HepG2 (cell line): ENCODE results near the gene RTF1. TPM values are rescaled to one million over a fixed set of nuclear protein-coding genes. Genes with fewer than 3 reads are reported as not detected.

Source experiments
- ARID2 ChIP-seq: sonication (generic); formaldehyde crosslinking; IDR thresholded peaks from 2 replicates; pipeline ENCODE4 v1.8.1; 2022; ENCODE audit warnings: mild to moderate bottlenecking, missing genetic modification reagents, borderline replicate concordance
- ATF4 ChIP-seq, 2 experiments: fragments of 450-650 bp in 1 of 2; sonication (generic) in 1 of 2; formaldehyde crosslinking; IDR thresholded peaks; 2 replicates each; pipeline versions ENCODE4 v1.5.0 to v1.8.0; 2020 to 2022; ENCODE audit warnings: mild to moderate bottlenecking in 1 of 2, missing genetic modification reagents in 1 of 2
- HDAC2 ChIP-seq: sonication (generic); formaldehyde crosslinking; IDR thresholded peaks from 2 replicates; pipeline ENCODE4 v1.4.0; 2020; ENCODE audit warnings: missing genetic modification reagents
- HOXA9 ChIP-seq: sonication (generic); formaldehyde crosslinking; IDR thresholded peaks from 2 replicates; pipeline ENCODE4 v1.8.1; 2022; ENCODE audit warnings: missing genetic modification reagents, mild to moderate bottlenecking, moderate library complexity, borderline replicate concordance
- LCORL ChIP-seq, 2 experiments: fragments of 450-650 bp in 1 of 2; sonication (generic) in 1 of 2; formaldehyde crosslinking in 1 of 2; IDR thresholded peaks; 2 replicates each; pipeline versions ENCODE4 v1.5.0 to v1.6.1; 2017 to 2020; ENCODE audit warnings: antibody characterized with exemption in 1 of 2, missing genetic modification reagents in 1 of 2
- MATR3 ChIP-seq: sonication (generic); formaldehyde crosslinking; IDR thresholded peaks from 2 replicates; pipeline ENCODE4 v1.4.0; 2020; ENCODE audit warnings: missing genetic modification reagents
- NFKB2 ChIP-seq: sonication (generic); formaldehyde crosslinking; IDR thresholded peaks from 2 replicates; pipeline ENCODE4 v1.4.0; 2020; ENCODE audit warnings: missing genetic modification reagents, borderline replicate concordance
- NR2F2 ChIP-seq: IDR thresholded peaks from 2 replicates; pipeline ENCODE4 v1.6.1; 2012; ENCODE audit warnings: low read depth, inconsistent platforms, borderline replicate concordance
- PAF1 ChIP-seq: IDR thresholded peaks from 2 replicates; pipeline ENCODE4 v1.6.1; 2016; ENCODE audit warnings: missing genetic modification reagents, missing compliant biosample characterization
- PAX8 ChIP-seq: sonication (generic); formaldehyde crosslinking; IDR thresholded peaks from 2 replicates; pipeline ENCODE4 v1.8.0; 2022; ENCODE audit warnings: mild to moderate bottlenecking, missing genetic modification reagents, borderline replicate concordance
- PHB2 ChIP-seq: fragments of 450-650 bp; IDR thresholded peaks from 2 replicates; pipeline ENCODE4 v1.6.1; 2018; ENCODE audit not compliant: partially characterized antibody
- SALL2 ChIP-seq: sonication (generic); formaldehyde crosslinking; IDR thresholded peaks from 2 replicates; pipeline ENCODE4 v1.8.1; 2023; ENCODE audit warnings: mild to moderate bottlenecking, missing genetic modification reagents, inconsistent platforms
- SATB2 ChIP-seq: sonication (generic); formaldehyde crosslinking; IDR thresholded peaks from 2 replicates; pipeline ENCODE4 v1.5.0; 2020; ENCODE audit warnings: missing genetic modification reagents
- SMARCE1 ChIP-seq: fragments of 450-650 bp; IDR thresholded peaks from 2 replicates; pipeline ENCODE4 v1.6.1; 2017; ENCODE audit warnings: borderline replicate concordance
- TMF1 ChIP-seq: sonication (generic); formaldehyde crosslinking; IDR thresholded peaks from 2 replicates; pipeline ENCODE4 v1.8.1; 2022; ENCODE audit warnings: low read depth, missing genetic modification reagents
- TRIM24 ChIP-seq: sonication (generic); formaldehyde crosslinking; IDR thresholded peaks from 2 replicates; pipeline ENCODE4 v1.8.0; 2022; ENCODE audit warnings: mild to moderate bottlenecking, missing genetic modification reagents
- ZBTB8A ChIP-seq: sonication (generic); formaldehyde crosslinking; IDR thresholded peaks from 2 replicates; pipeline ENCODE4 v1.4.0; 2020; ENCODE audit warnings: mild to moderate bottlenecking, low read depth, missing genetic modification reagents, borderline replicate concordance
- ZFP36L2 ChIP-seq: sonication (generic); formaldehyde crosslinking; IDR thresholded peaks from 2 replicates; pipeline ENCODE4 v1.4.0; 2020; ENCODE audit warnings: missing genetic modification reagents
- ZNF207 ChIP-seq: fragments of 450-650 bp; IDR thresholded peaks from 2 replicates; pipeline ENCODE4 v1.6.1; 2016; ENCODE audit warnings: antibody characterized with exemption, borderline replicate concordance
- ZNF558 ChIP-seq: sonication (generic); formaldehyde crosslinking; IDR thresholded peaks from 2 replicates; pipeline ENCODE4 v1.9.0; 2022; ENCODE audit warnings: mild to moderate bottlenecking, missing genetic modification reagents, borderline replicate concordance
- ZNF576 ChIP-seq: sonication (generic); formaldehyde crosslinking; IDR thresholded peaks from 2 replicates; pipeline ENCODE4 v1.4.0; 2020; ENCODE audit warnings: mild to moderate bottlenecking, missing genetic modification reagents
- ZNF709 ChIP-seq: sonication (generic); formaldehyde crosslinking; IDR thresholded peaks from 2 replicates; pipeline ENCODE4 v1.5.0; 2020; ENCODE audit warnings: mild to moderate bottlenecking, missing genetic modification reagents
- ZNF891 ChIP-seq: sonication (generic); formaldehyde crosslinking; IDR thresholded peaks from 2 replicates; pipeline ENCODE4 v1.5.0; 2020; ENCODE audit warnings: mild to moderate bottlenecking, missing genetic modification reagents
- polyA plus RNA-seq, 8 experiments: library from polyadenylated mRNA; depleted of rRNA in 3 of 8; stranded (reverse) in 7 of 8; unstranded in 1 of 8; fragments of >200 nt; fragmentation: Illumina TruSeq in 4 of 8; extraction: Trizol in 4 of 8; gene quantifications; 2 replicates each; pipeline versions ENCODE4 v1.2.1 to v1.2.3, GENCODE V29; 2011 to 2016; ENCODE audit warnings: low read depth in 4 of 8, missing spikeins in 1 of 8, mixed read lengths in 1 of 8; ENCODE audit not compliant: insufficient read depth in 1 of 8
- total RNA-seq, 5 experiments: library from RNA; depleted of rRNA; stranded (reverse); fragments of >200 nt; fragmentation: Illumina TruSeq; extraction: Trizol; gene quantifications; 2 replicates each; pipeline ENCODE4 v1.2.3, GENCODE V29; 2016; ENCODE audit warnings: low read depth in 1 of 5

The RTF1 gene
- total and polyA plus RNA-seq, 2 of the 13 experiments (the other 11 are each of a cell fraction or from before 2014, with no cell fraction given) = 13.9 to 17.9 TPM

GRCh38 chr15:41494922-41495735 is 78.2 kb downstream of the RTF1 start (continued):
- TF ChIP-seq LCORL (IDR thresholded peaks at IDR 0.05) (no peak), LCORL (CRISPR knock-in tag; IDR thresholded peaks at IDR 0.05) (no peak), ZNF709 (CRISPR knock-in tag) (no peak), MATR3 (no peak), ARID2 (CRISPR knock-in tag) (peak; percentile 15; the same call in 1 of the 2 replicates), NFKB2 (CRISPR knock-in tag) (no peak), HOXA9 (CRISPR knock-in tag) (no peak), ZFP36L2 (CRISPR knock-in tag) (no peak), SATB2 (CRISPR knock-in tag) (no peak), NR2F2 (no peak), ZNF891 (CRISPR knock-in tag) (0 out of 2 replicates have a peak, but pooled peaks have one; percentile 7), TMF1 (CRISPR knock-in tag) (peak; percentile 62; the same call in 1 of the 2 replicates), PHB2 (no peak), PAX8 (CRISPR knock-in tag) (peak; percentile 16; the same call in 1 of the 2 replicates), ZBTB8A (CRISPR knock-in tag) (no peak), SALL2 (no peak), ZNF576 (CRISPR knock-in tag) (no peak), ATF4 (CRISPR knock-in tag; IDR thresholded peaks at IDR 0.05) (no peak), SMARCE1 (no peak), ZNF207 (no peak), PAF1 (CRISPR knock-in tag) (no peak), HDAC2 (CRISPR knock-in tag) (no peak), TRIM24 (CRISPR knock-in tag) (no peak), ZNF558 (0 out of 2 replicates have a peak, but pooled peaks have one; percentile 16)
